NT2/D1 (cell line): ENCODE measurements around the gene GAPDHS.

Source experiments
- SUZ12 ChIP-seq: IDR thresholded peaks from 2 replicates; pipeline ENCODE4 v1.6.1; 2011; ENCODE audit not compliant: insufficient read length, insufficient read depth; ENCODE audit errors: extremely low read depth
- YY1 ChIP-seq: IDR thresholded peaks from 2 replicates; pipeline ENCODE4 v1.6.1; 2011; ENCODE audit not compliant: insufficient read length, insufficient read depth
- ZNF274 ChIP-seq: IDR thresholded peaks from 2 replicates; pipeline ENCODE4 v1.6.1; 2011; ENCODE audit warnings: mild to moderate bottlenecking, low read depth, low read length

GRCh38 chr19:35556025-35556590 lies 22.9 kb downstream of the GAPDHS start:
- TF ChIP-seq YY1: no peak
- no peak for TF ChIP-seq ZNF274
- TF ChIP-seq SUZ12: no peak
